DND-41 (cell line): ENCODE data around the gene CARD14.

Experiments
- ATAC-seq: fragments of 200-7000 bp; cut with Tn5 transposase; 3 replicates; pipeline ENCODE4 v1.9.1; 2021; ENCODE audit warnings: low read depth; ENCODE audit not compliant: insufficient read depth
- DNase-seq: peaks from one replicate; pipeline ENCODE4 v3.0.0-alpha.2; 2020
- H2AFZ ChIP-seq: 2 replicates; pipeline ENCODE4 v1.6.0; 2012; ENCODE audit warnings: low read depth, low read length
- H3K27ac ChIP-seq: 2 replicates; pipeline ENCODE4 v1.5.1; 2012; ENCODE audit warnings: low read length, inconsistent platforms
- H3K27me3 ChIP-seq: fragments of 200-600 bp; sonication (generic); 2 replicates; pipeline ENCODE4 v1.6.0; 2012; ENCODE audit warnings: low read length, mild to moderate bottlenecking, inconsistent platforms; ENCODE audit not compliant: insufficient read depth, poor library complexity
- H3K36me3 ChIP-seq: 2 replicates; pipeline ENCODE4 v1.5.1; 2012; ENCODE audit warnings: low read length, inconsistent platforms; ENCODE audit not compliant: insufficient read depth
- H3K4me1 ChIP-seq: 2 replicates; pipeline ENCODE4 v1.5.1; 2012; ENCODE audit warnings: mild to moderate bottlenecking, low read length; ENCODE audit not compliant: insufficient read depth
- H3K4me2 ChIP-seq: 2 replicates; pipeline ENCODE4 v1.6.0; 2012; ENCODE audit warnings: mild to moderate bottlenecking, moderate library complexity, low read length, inconsistent platforms; ENCODE audit not compliant: insufficient read depth
- H3K4me3 ChIP-seq, 2 experiments: fragments of 200-600 bp in 1 of 2; shearing (Covaris generic) in 1 of 2; 2 replicates each; pipeline ENCODE4 v1.5.1; 2012 to 2016; ENCODE audit warnings: inconsistent platforms in 2 of 2, low read length in 2 of 2, mild to moderate bottlenecking in 2 of 2, low read depth in 1 of 2, moderate library complexity in 1 of 2
- H3K79me2 ChIP-seq: 2 replicates; pipeline ENCODE4 v1.6.0; 2012; ENCODE audit warnings: low read length, inconsistent platforms; ENCODE audit not compliant: insufficient read depth
- H3K9ac ChIP-seq: 2 replicates; pipeline ENCODE4 v1.6.0; 2012; ENCODE audit warnings: low read depth, mild to moderate bottlenecking, inconsistent platforms, low read length, moderate library complexity
- H3K9me3 ChIP-seq: 2 replicates; pipeline ENCODE4 v1.5.1; 2012; ENCODE audit warnings: low read length, moderate library complexity, mild to moderate bottlenecking, inconsistent platforms; ENCODE audit not compliant: insufficient read depth, severe bottlenecking
- H4K20me1 ChIP-seq: 2 replicates; pipeline ENCODE4 v1.6.0; 2012; ENCODE audit warnings: low read length; ENCODE audit not compliant: insufficient read depth
- CTCF ChIP-seq: IDR thresholded peaks from 2 replicates; pipeline ENCODE4 v1.5.1; 2012; ENCODE audit warnings: borderline replicate concordance, low read length, moderate library complexity, mild to moderate bottlenecking; ENCODE audit not compliant: poor library complexity, severe bottlenecking; ENCODE audit errors: extremely low read depth
- EZH2 ChIP-seq: IDR thresholded peaks from 3 replicates; pipeline ENCODE4 v1.6.1; 2012; ENCODE audit warnings: borderline replicate concordance, low read depth, mild to moderate bottlenecking, moderate library complexity, low read length, inconsistent platforms; ENCODE audit not compliant: severe bottlenecking

The CARD14 gene

GRCh38 chr17:80184423-80184714 lies 14.5 kb downstream of the CARD14 start:
- TF ChIP-seq CTCF (no peak), EZH2 (no peak)
- H3K9ac ChIP-seq = no peak overlapping the region
- no peak for ATAC-seq
- H2AFZ ChIP-seq = no peak overlapping the region
- no peaks in the 10 kb centered on the region for H3K36me3 ChIP-seq
- no peaks in the 10 kb centered on the region for H3K9me3 ChIP-seq
- no peaks in the 10 kb centered on the region for H3K4me1 ChIP-seq
- H3K4me2 ChIP-seq = no peak overlapping the region
- no peak overlapping the region for H3K27ac ChIP-seq
- H3K27me3 ChIP-seq = peaks cover under 1% of the 10 kb centered on the region
- no peak for DNase-seq
- H3K79me2 ChIP-seq = no peaks in the 10 kb centered on the region
- no peak overlapping the region for H3K4me3 ChIP-seq
- peaks cover 3% of the 10 kb centered on the region; the same call in 1 of the 2 replicates for H4K20me1 ChIP-seq

GRCh38 chr17:80185968-80186367 lies 16.1 kb downstream of the CARD14 start:
- H3K27me3 ChIP-seq = no peaks in the 10 kb centered on the region

GRCh38 chr17:80187090-80187489 lies 17.3 kb downstream of the CARD14 start:
- Histone ChIP-seq H3K36me3 (no peaks in the 10 kb centered on the region), H4K20me1 (peaks cover 3% of the 10 kb centered on the region; the same call in 1 of the 2 replicates), H3K9ac (no peak overlapping the region), H3K27me3 (no peaks in the 10 kb centered on the region), H3K4me3 (no peak overlapping the region), H3K4me1 (no peaks in the 10 kb centered on the region), H3K9me3 (no peaks in the 10 kb centered on the region), H3K4me2 (no peak overlapping the region), H3K79me2 (no peaks in the 10 kb centered on the region), H3K27ac (no peak overlapping the region), H2AFZ (no peak overlapping the region)
- TF ChIP-seq EZH2 = no peak
- no peak for TF ChIP-seq CTCF
- DNase-seq (no peak), ATAC-seq (no peak)

More at GRCh38 chr17:80185968-80186367, 16.1 kb downstream of the CARD14 start:
- Histone ChIP-seq H3K9me3 (no peaks in the 10 kb centered on the region), H3K4me1 (no peaks in the 10 kb centered on the region), H4K20me1 (peaks cover 3% of the 10 kb centered on the region; the same call in 1 of the 2 replicates), H3K4me2 (no peak overlapping the region), H3K79me2 (no peaks in the 10 kb centered on the region), H2AFZ (no peak overlapping the region), H3K4me3 (no peak overlapping the region), H3K9ac (no peak overlapping the region), H3K36me3 (no peaks in the 10 kb centered on the region), H3K27ac (no peak overlapping the region)
- DNase-seq = no peak
- ATAC-seq = no peak
- no peak for TF ChIP-seq EZH2
- no peak for TF ChIP-seq CTCF

- Histone ChIP-seq H4K20me1 (peaks cover 3% of the 10 kb centered on the region; the same call in 1 of the 2 replicates), H2AFZ (no peak overlapping the region), H3K4me1 (no peaks in the 10 kb centered on the region), H3K9me3 (no peaks in the 10 kb centered on the region), H3K4me3 (no peak overlapping the region), H3K4me2 (no peak overlapping the region), H3K79me2 (no peaks in the 10 kb centered on the region), H3K36me3 (no peaks in the 10 kb centered on the region), H3K27ac (no peak overlapping the region), H3K27me3 (no peaks in the 10 kb centered on the region), H3K9ac (no peak overlapping the region)
- ATAC-seq (no peak), DNase-seq (no peak)
- TF ChIP-seq EZH2 (no peak), CTCF (no peak)
Measured at GRCh38 chr17:80187515-80187941, 17.7 kb downstream of the CARD14 start.
